Measurements from ENCODE around the gene C1orf159. TPM values are rescaled to one million over a fixed set of nuclear protein-coding genes. Genes with fewer than 3 reads are reported as not detected.

C1orf159 gene
- total RNA-seq, 1 donor = 14.5 TPM

- no peak for DNase-seq (ENCODE audit: low read depth in 2 of 3, low spot score in 2 of 3)
Measured at GRCh38 chr1:1044455-1045078, 71.3 kb downstream of the C1orf159 start.

- no peak for DNase-seq (ENCODE audit: low read depth in 2 of 3, low spot score in 2 of 3)
Measured at GRCh38 chr1:1043921-1044320, 72.0 kb downstream of the C1orf159 start.

GRCh38 chr1:1043411-1043810, 72.5 kb downstream of the C1orf159 start:
- DNase-seq (ENCODE audit: low read depth in 2 of 3, low spot score in 2 of 3) = no peak

GRCh38 chr1:1042835-1043234, 73.1 kb downstream of the C1orf159 start:
- no peak for DNase-seq (ENCODE audit: low read depth in 2 of 3, low spot score in 2 of 3)

- DNase-seq (ENCODE audit: low read depth in 2 of 3, low spot score in 2 of 3) = no peak
Measured at GRCh38 chr1:1041873-1042272, 74.0 kb downstream of the C1orf159 start.

- no peak for DNase-seq (ENCODE audit: low read depth in 2 of 3, low spot score in 2 of 3)
Measured at GRCh38 chr1:1041092-1041523, 74.8 kb downstream of the C1orf159 start.

GRCh38 chr1:1040004-1040991, 75.6 kb downstream of the C1orf159 start:
- DNase-seq (ENCODE audit: low read depth in 2 of 3, low spot score in 2 of 3) = peak; percentile 72 to 84 (median 79)

GRCh38 chr1:1039145-1039910, 76.6 kb downstream of the C1orf159 start:
- DNase-seq (ENCODE audit: low read depth in 2 of 3, low spot score in 2 of 3) = peak in 1 of 3 donors; percentile 55

GRCh38 chr1:1038694-1039093, 77.2 kb downstream of the C1orf159 start:
- peak in 1 of 3 donors; percentile 42 for DNase-seq (ENCODE audit: low read depth in 2 of 3, low spot score in 2 of 3)

GRCh38 chr1:1037366-1038327, 78.2 kb downstream of the C1orf159 start:
- no peak for DNase-seq (ENCODE audit: low read depth in 2 of 3, low spot score in 2 of 3)

- DNase-seq (ENCODE audit: low read depth in 2 of 3, low spot score in 2 of 3) = no peak
Measured at GRCh38 chr1:1035291-1035943, 80.5 kb downstream of the C1orf159 start.

GRCh38 chr1:1034439-1034781, 81.5 kb downstream of the C1orf159 start:
- DNase-seq (ENCODE audit: low read depth in 2 of 3, low spot score in 2 of 3) = peak in 1 of 3 donors; percentile 33

- no peak for DNase-seq (ENCODE audit: low read depth in 2 of 3, low spot score in 2 of 3)
Measured at GRCh38 chr1:1033731-1034438, 82.0 kb downstream of the C1orf159 start.

GRCh38 chr1:1033009-1033587, 82.8 kb downstream of the C1orf159 start:
- DNase-seq (ENCODE audit: low read depth in 2 of 3, low spot score in 2 of 3) = peak; percentile 64 to 91 (median 90)

- DNase-seq (ENCODE audit: low read depth in 2 of 3, low spot score in 2 of 3) = peak in 1 of 3 donors; percentile 44
Measured at GRCh38 chr1:1032424-1032823, 83.5 kb downstream of the C1orf159 start.

Measured in hematopoietic multipotent progenitor cell (in vitro differentiated cells).